DMS79 treated with DMSO at 0.1 percent for 48 hours (cell line): ENCODE measurements around the gene NRK.
"Not testable (repeated sequence)": the region's sequence is repeated elsewhere in the genome, so short reads cannot be mapped to it uniquely, and the experiment has no call there.

Source experiments
- DNase-seq: peaks from one replicate; lab custom pipeline; 2025; lab: John Stamatoyannopoulos, UW

NRK gene

GRCh38 chrX:105880491-105880890, 58.2 kb downstream of the NRK start:
- no peak for DNase-seq

- no peak for DNase-seq
Measured at GRCh38 chrX:105882581-105883275, 60.4 kb downstream of the NRK start.

GRCh38 chrX:105894721-105895120, 72.4 kb downstream of the NRK start:
- no peak for DNase-seq

GRCh38 chrX:105909576-105909975, 87.2 kb downstream of the NRK start:
- no peak for DNase-seq

- DNase-seq, result no peak
Measured at GRCh38 chrX:105910563-105911105, 88.3 kb downstream of the NRK start.

GRCh38 chrX:105945266-105945665, 122.9 kb downstream of the NRK start:
- DNase-seq, result no peak

GRCh38 chrX:105969487-105969886, 147.1 kb downstream of the NRK start:
- no peak for DNase-seq

- DNase-seq, result no peak
Measured at GRCh38 chrX:105972690-105973386, 150.5 kb downstream of the NRK start.

- no peak for DNase-seq
Measured at GRCh38 chrX:105973387-105973739, 151.0 kb downstream of the NRK start.

GRCh38 chrX:105975382-105975781, 153.0 kb downstream of the NRK start:
- DNase-seq, result no peak

GRCh38 chrX:105981772-105982485, 159.6 kb downstream of the NRK start:
- no peak for DNase-seq

GRCh38 chrX:105988487-105988886, 166.1 kb downstream of the NRK start:
- DNase-seq, result not testable (repeated sequence)

- no peak for DNase-seq
Measured at GRCh38 chrX:105999294-105999693, 177.0 kb downstream of the NRK start.

- no peak for DNase-seq
Measured at GRCh38 chrX:106000203-106000602, 177.9 kb downstream of the NRK start.

- not testable (repeated sequence) for DNase-seq
Measured at GRCh38 chrX:106000609-106001008, 178.3 kb downstream of the NRK start.

GRCh38 chrX:106005684-106006083, 183.3 kb downstream of the NRK start:
- no peak for DNase-seq

- DNase-seq, result no peak
Measured at GRCh38 chrX:106007815-106008214, 185.5 kb downstream of the NRK start.
